HG02884 (cell line): ENCODE results near the gene KIF26A.

Experiments
- ATAC-seq: cut with Tn5 transposase; IDR thresholded peaks from one replicate; pipeline ENCODE4 v1.9.1; 2021; ENCODE audit warnings: mild to moderate bottlenecking, moderate library complexity; ENCODE audit not compliant: unreplicated experiment

Gene KIF26A

DNA sequence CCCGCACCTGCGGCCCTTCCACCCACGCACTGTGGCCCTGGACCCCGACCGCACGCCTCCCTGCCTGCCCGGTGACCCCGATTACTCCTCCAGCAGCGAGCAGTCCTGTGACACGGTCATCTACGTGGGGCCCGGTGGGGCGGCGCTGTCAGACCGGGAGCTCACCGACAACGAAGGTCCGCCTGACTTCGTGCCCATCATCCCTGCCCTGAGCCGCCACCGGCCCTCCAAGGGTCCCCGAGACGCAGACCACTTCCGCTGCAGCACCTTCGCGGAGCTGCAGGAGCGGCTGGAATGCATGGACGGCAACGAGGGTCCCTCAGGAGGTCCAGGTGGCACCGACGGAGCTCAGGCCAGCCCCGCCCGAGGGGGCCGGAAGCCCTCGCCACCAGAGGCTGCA lies 36.7 kb downstream of the KIF26A start:
- ATAC-seq, result no peak

DNA sequence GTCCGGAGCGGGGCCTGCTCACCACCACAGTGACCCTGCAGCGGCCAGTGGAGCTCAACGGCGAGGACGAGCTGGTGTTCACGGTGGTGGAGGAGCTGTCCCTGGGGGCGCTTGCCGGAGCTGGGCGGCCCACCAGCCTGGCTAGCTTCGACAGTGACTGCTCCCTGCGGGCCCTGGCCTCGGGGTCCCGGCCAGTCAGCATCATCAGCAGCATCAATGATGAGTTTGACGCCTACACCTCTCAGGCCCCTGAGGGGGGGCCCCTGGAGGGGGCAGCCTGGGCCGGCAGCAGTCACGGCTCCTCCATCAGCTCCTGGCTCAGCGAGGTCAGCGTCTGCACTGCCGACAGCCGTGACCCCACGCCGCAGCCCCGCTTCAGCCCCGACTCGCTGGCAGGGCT lies 37.4 kb downstream of the KIF26A start:
- ATAC-seq, result no peak

DNA sequence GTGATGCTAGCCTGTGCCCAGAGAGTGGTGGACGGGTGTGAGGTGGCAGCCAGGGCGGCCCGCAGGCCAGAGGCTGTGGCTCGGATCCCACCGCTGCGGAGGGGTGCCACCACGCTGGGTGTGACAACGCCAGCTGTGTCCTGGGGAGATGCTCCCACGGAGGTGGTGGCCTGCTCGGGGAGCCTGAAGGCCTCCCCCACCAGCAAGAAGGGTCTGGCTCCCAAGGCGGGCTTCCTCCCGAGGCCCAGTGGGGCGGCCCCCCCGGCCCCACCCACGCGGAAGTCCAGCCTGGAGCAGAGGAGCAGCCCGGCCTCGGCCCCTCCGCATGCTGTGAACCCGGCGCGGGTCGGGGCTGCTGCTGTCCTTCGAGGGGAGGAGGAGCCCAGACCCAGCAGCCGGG lies 38.2 kb downstream of the KIF26A start:
- no peak for ATAC-seq

DNA sequence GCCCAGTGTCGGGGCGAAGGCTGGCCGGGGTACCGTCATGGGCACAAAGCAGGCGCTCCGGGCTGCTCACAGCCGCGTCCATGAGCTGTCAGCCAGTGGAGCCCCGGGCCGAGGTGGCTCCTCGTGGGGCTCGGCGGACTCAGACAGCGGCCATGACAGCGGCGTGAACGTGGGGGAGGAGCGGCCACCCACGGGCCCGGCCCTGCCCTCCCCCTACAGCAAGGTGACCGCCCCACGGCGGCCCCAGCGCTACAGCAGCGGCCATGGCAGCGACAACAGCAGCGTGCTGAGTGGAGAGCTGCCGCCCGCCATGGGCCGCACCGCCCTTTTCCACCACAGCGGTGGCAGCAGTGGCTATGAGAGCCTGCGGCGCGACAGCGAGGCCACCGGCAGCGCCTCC lies 39.0 kb downstream of the KIF26A start:
- ATAC-seq, result no peak

DNA sequence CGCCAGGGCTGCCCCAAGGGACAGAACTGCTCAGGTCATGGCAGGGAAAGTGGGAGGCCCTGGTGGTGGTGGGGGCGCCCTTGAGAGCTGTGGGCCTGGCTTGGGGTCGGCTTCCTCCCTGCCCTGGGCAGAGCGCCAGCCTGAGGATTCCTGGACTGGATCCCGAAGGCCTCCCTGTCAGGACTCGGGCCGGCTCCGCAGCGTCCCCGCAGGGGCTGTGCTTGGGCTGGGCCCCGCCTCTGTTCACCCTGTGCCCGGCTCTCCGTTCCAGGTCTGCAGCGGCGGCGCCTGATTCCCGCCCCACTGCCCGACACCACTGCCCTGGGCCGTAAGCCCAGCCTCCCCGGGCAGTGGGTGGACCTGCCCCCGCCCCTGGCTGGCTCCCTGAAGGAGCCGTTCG lies 39.9 kb downstream of the KIF26A start:
- ATAC-seq, result no peak

DNA sequence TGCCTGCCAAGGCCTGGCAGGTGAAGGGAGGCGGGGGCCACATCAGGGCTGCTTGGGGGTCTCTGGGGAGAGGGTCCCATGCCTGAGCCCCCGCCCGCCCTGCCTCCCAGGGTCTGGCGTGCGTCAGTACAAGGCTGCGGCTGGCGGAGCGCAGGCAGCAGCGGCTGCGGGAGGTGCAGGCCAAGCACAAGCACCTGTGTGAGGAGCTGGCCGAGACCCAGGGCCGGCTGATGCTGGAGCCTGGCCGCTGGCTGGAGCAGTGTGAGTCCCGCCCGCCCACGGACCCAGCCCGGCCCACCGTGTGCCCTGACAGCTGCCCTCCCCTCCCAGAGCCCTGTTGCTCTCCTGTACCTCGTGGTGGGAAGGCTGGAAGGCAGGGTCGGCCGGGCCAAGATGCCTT lies 40.7 kb downstream of the KIF26A start:
- no peak for ATAC-seq

DNA sequence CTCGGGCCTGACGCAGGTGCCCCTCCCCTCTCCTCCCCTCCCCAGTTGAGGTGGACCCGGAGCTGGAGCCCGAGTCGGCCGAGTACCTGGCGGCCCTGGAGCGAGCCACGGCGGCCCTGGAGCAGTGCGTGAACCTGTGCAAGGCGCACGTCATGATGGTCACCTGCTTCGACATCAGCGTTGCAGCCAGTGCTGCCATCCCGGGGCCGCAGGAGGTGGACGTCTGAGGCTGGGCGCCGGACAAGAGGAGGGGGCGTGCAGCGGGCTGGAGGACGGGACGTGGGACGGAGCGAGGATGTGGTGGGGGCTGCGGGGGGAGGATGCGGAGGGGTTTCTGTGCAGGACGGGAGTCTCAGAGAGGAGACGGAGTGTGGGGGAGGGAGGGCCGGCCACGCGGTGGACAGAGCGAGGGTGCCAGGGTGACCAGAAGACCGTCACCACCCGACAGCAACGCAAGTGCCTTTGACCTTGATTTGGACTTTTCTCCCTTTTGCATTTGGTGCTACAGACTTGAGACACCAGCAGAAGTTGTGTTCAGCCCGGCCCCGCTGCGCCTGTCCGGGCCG lies 41.3 kb downstream of the KIF26A start:
- no peak for ATAC-seq

DNA sequence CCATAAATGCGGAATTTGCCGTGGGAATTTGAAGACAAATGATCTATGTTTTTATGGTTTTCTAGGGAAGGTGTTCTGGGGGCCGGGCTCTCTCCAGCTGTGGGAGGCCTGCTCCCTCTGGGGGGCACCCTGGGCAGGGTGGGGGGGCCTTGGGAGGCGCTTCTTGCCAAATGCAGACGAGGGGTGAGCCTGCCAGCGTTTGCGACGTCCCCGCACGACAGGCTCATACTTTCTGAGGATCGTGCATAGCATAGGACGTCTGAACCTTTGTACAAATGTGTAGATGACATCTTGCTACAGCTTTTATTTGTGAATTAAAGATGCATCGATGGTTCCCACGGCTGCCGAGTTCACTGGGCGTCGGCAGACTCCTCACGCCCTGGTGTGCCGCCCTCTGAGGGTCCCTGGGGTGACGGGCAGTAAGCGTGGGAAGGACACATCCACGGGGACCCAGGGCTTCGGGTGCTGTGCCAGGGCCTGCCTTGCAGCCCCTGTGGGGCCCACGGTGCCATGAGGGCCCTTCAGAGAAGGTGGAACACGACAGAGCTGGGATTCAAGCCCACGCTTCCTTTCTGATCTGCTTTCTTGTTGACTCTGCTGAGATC lies 42.3 kb downstream of the KIF26A start:
- ATAC-seq, result no peak

DNA sequence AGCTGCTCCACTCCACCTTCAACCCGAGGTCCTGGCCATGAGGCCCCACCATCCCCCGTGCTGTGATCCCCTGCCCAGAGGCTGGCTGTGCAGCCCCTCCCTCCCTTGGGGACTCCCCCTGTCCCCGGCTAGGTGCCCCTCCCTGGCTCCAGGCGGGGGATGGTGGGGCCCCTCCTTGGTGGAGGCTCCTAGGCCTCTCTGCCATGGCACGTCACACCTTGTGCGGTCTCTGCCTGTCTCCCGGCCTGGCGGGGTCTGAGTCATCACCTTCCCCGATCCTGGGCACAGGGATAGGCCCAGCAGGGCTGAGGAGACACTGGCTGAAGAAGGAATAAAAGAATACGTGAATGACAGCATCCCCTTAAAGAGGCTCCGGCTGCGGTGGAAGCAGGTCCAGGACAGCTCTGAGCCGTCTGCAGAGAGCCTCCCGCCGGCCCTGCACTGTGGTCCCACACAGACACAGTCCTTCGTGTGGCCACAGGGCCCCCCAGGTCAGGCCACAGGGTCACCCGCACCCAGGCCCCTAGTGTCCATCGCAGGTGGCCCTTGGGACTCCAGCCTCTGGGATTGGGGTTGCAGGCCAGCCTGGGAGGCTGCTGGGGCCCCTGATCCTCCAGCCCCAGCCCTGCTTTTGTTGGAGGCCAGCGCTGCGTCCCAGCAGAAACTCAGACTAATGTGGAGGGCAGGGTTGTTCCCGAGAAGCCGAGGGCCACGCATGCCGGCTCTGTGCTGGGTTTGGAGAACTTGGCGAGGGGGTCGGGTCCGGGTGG lies 43.6 kb downstream of the KIF26A start:
- ATAC-seq, result no peak

DNA sequence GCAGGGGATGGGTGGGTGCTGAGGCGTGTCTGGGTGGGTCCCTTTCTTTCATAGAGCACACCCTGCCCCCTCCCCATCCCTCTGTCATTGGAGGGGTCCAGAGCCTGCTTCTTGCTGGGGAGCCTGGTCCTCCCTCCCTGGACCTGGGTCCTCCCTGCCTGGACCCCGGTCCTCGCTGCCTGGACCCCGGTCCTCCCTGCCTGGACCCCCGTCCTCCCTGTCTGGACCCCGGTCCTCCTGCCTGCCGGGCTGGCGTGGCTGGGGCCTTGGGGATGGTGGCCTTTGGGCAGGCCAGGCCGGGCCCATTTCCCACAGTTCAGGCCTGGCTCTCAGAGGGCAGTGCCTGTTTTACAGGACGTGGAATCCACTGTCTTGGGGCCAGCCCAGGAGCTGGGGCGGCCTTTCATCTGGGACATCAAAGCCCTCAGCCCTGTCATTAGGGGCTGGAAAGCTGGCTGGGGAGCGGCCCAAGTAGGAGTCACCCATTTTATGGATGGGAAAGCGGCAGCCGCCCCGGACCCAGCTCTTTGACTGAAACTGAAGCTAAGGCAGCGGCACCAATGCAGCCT lies 44.6 kb downstream of the KIF26A start:
- no peak for ATAC-seq

DNA sequence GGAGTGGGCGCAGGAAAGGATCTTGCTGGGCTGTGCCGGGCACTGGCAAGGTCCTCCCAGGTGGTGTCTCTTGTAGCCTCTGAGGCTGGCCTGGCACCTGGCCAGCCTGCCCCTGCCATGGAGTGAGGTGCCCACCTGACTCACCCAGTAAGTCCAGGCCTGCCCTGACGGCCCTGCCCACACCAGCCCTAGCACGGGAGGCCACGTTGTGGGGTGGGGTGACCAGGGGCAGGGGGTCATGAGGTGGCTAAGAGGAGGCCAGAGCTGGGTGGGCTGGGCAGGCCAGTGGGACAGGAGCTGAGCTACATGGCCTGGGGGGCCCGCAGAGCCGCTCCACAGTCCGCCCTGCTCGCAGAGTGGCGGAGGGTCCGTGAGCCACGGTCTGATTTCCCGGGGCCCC lies 45.4 kb downstream of the KIF26A start:
- no peak for ATAC-seq

DNA sequence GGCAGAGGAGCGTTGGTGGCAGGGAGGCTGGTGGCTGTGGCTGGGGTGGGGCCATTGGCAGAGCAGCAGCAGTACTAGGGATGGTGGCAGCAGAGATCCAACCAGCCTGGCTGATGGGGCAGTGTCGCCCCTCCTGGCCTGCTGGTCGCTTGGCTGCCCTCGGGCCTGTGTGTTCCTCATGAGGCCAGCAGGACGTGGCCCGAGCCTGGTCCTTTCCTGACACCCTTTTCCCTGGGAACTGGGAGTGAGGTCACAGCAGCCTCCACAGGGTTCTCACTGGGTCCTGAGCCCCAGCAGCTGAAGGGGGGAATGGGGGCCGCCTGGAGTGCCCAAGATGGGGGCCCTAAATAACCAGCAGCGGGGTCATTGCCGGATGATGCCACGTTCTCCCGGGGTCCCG lies 46.1 kb downstream of the KIF26A start:
- ATAC-seq, result no peak

DNA sequence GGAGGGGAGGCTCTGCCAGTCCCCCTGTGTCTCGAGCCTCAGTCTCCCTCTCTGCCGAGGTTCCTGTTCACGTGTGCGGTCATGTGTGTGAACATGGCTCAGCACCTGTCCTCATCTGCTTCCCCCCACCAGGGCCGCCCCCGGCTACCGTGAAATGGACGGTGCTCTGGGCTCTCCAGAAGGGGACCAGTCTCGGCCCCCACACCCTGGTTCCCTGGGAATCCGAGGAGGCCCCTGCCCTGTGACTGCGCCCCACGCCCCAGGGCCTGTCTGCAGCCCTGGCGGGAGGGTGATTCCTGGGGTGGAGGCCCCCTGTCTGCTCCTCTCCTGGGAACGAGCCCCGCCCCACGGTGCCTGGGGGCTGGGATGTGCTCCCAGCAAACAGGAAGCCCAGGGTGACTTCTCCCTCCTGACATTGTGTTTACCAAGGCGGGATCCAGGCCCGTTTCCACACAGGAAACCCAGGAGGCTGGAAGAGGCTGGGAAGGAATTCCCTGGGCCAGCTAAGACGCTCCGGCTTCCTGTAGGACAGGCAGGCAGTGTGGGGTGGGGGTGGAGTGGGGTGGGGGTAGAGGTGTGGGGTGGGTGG lies 46.6 kb downstream of the KIF26A start:
- no peak for ATAC-seq

DNA sequence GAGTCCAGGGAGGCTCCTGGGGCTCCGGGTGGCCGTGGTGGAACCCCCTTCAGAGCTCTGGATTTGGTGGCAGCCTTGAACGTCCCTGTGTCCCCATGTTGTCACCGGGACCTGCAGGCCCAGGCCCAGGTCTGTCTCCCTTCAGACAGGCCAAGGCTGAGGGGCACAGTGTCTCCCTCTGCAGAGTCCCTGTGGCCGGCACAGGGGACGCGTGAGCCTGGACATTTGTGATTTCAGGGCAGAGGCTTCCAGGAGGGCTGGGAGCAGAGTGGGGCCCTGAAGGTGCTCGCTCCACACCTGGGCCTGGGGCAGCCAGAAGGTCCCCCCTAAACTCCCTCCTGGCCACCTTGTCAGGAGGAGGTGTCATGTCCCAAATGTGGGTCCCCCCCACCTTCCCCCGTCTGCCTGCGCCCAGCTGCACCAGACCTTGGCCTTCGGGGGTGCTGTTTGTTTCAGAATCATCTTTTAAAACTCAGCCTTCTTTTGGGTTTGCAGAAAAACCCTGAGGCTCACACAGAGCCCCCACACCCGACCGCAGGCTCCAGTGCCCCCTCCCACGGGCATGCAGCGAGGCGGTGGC lies 47.6 kb downstream of the KIF26A start:
- no peak for ATAC-seq

DNA sequence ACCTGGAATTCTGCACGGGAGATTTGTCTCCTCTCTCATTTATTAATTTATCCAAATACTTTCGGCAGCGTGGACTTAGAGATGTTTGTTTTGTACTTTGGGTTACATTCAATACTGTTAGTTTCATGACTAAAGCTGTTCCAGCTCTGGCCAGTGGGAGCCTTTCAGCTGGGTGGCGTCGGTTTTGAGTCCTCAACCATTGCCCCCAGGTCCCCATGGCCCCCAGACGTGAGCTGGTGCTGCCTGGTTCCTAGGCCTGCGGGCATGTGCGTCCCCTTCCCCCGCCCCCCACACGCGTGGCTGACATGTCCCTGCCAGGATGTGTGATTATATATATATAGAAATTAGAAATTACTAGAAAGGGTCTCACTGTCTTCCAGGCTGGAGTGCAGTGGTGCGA lies 48.2 kb downstream of the KIF26A start:
- no peak for ATAC-seq

DNA sequence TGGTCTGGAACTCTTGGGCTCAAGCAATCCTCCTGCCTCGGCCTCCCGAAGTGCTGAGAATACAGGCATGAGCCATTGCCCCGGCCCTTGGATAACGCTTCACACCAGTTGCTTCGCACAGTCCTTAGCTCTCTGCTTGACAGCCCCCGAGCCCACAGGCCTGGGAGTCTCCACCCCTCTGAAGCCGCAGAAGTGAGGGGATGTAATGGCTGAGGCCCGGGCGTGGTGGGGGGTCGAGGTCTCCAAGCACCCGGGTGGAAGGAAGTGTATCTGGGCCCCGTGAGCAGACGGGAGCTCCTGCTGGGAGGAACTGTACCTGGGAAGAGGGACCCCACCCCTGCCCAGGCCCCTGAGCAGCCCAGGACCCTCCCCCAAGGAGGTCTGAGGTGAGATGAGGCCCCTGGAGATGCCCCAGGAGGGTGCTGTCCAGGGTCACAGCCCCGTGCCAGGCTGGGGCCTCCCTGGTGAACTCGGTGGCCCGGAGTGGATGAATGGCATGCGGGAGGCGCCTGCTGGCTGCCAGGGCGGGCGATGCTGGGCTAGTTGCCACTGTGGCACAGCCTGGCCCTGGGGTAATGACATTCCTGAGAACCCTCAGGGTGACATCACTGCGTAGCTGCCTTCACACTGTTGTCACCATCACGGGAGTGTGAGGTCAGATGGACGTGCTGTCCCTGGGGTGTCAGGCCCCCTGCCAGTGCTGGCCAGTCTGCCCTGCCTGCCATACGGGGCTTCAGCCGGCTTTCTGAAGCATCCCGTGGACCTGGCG lies 48.9 kb downstream of the KIF26A start:
- no peak for ATAC-seq

DNA sequence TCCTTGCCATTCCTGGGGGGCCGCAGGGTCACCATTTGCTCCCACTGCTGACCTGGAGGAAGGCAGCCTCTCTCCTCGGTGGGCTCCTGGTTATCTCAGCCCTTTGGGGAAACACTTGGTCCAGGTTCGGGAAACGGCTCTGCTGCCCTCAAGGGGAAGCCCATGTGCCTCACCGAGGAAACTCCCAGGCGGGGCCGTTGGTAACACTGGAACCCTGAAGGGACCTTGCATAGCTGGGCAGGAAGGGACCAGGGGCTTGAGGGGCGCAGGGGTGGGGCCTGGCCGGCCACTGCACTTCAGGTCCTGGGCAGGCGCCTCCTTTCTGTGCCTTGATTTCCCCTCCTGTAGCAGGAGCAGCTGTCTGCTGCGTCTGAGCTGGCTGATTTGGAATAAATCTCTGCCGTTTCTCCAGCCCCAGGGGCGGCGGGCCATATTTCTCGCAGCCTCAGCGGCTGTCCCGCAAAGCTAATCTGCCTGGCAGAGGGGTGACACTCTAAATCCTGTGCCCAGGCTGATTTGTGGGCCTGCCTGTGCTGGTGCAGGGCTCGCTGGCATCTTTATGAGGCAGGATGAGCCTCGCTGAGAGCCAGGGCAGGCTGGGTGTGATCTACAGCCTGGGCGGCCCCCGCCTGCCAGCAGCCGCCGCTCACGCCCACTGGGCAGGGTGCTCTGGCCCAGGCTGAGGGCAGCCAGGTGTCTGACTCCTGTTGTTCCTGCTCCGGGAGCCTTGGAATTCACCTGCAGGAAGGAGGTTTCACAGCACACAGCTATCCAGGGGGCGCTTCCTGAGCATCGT lies 49.7 kb downstream of the KIF26A start:
- no peak for ATAC-seq

DNA sequence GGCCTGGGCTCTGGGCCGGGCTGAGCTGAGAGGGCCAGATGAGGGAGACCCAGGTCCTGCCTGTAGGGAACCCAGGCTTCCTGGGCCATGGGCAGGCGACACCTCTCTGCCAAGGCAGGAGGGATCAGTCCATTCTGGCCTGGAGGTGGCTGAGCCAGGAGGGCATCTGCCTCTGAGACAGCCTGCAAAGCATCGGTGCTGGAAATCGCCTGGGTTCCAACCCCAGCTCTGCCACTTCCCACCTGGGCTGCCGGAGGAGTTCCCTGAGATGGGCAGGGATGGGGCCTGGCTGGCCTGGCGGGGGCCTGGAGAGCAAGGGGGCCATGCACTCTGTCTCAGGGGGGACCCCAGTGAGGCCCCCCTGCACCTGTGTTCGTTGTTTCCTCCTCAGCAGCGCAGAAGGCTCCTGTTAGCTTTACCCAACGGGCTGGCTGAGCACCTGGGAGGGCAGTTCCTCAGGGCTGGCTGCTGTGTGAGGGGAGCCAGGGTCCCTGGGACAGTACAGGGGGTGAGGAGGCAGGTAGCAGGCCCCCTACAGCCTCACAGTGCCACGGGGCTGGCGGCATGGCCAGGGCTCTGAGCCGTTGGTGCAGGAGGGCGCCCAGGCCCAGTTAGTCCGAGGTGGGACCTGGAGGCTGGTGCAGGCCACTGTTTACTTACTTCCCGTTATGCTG lies 50.5 kb downstream of the KIF26A start:
- no peak for ATAC-seq

DNA sequence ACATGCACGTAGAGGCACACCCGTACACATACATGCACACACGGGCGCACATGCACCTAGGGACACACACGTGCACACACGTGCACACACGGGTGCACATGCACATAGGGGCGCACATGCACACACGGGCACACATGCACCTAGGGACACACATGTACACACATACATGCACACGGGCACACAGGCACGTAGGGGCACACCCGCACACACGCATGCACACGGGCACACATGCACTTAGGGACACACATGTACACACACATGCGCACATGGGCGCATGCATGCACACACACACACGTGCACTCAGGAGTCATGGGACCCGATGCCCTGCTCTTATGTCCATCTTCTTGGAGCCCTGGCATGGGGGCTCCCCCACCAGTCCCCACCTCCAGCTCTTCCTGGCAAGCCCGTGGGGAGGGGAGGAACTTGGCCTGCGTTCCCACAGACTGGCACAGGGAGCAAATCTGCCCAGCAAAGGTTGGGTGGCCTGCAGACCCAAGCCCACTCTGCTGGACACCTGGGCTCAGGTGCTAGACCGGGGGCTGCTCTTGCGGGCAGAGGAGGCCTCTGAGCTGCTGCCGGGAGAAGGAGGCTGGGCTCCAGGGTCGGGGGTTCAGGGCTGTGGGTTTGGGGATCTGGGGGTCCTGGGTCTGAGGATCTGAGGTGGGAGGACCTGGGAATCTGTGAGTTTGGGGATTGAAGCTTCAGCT lies 51.4 kb downstream of the KIF26A start:
- no peak for ATAC-seq
